ENCODE results near the gene STK10.
A peak's percentile ranks its signal among the peaks of the same experiment; 100 is the strongest.
"Not testable (repeated sequence)": the region's sequence is repeated elsewhere in the genome, so short reads cannot be mapped to it uniquely, and the experiment has no call there.

STK10 gene

DNA sequence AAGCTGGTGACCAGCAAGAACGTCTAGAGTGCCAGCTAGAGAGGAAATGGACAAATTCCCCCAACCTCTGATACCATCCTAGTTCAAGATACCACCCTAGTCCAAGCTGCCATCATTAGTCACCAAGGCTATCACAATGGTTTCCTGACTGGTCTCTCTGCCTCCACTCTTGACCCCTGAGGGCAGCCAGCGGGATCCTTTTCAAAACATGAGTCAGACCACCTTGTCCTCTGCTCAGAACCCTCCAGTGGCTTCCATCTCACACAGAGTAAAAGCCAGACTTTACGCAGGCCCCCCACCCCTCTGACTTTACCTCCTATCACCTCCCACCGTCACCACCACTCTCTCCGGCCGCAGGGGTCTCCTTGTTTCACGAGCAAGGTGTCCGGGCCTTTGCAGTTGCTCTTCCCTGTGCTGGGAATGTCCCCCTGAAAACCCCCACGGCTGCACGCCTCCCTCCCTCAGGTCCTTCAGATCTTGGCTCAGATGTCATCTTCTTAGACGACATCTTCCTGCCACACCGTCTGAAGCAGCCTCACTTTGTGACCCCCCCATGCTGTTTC is 139.4 kb downstream of the STK10 start:
- no peak for DNase-seq

DNA sequence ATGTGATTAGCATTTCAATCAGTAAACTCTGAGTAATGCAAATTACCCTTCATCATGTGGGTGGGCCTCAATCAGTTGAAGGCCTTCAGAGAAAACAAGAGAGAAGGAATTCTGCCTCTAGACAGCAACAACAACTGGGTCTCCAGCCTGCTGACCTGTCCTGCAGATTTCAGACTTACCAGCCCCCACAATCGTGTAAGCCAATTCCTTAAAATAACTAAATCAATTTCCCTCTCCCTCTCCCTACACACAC is 139.9 kb downstream of the STK10 start:
- DNase-seq: no peak

DNA sequence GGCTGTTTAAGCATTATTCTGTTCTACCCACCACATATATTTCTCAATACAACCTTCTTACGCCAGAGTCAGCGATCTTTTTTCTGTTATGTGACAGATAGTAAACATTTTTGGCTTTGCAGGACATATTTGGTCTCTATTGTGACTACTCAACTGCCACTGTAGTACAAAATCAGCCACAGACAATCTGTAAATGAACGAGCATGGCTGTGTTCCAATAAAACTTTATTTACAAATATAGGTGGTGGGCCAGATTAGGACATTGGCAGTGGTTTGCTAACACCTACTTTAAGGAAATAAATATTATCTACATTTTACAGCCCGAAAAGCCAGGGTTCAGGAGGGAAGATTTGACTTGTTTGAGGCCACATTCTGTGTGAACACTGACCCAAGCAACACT is 141.4 kb downstream of the STK10 start:
- no peak for DNase-seq

DNA sequence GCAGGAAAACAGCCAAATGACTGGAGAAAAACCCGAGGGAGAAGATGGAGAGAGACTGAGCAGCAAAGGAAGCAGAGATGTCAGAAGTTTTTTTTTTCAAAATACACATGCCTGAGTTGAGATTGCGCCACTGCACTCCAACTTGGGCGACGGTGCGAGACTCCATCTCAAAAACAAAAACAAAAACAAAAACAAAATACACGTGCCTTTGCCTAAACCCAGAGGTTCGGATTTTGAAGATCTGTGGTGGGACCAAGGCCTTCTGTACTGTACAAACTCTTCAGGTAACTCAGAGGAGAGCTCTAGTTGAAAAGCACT is 142.8 kb downstream of the STK10 start:
- DNase-seq: no peak

DNA sequence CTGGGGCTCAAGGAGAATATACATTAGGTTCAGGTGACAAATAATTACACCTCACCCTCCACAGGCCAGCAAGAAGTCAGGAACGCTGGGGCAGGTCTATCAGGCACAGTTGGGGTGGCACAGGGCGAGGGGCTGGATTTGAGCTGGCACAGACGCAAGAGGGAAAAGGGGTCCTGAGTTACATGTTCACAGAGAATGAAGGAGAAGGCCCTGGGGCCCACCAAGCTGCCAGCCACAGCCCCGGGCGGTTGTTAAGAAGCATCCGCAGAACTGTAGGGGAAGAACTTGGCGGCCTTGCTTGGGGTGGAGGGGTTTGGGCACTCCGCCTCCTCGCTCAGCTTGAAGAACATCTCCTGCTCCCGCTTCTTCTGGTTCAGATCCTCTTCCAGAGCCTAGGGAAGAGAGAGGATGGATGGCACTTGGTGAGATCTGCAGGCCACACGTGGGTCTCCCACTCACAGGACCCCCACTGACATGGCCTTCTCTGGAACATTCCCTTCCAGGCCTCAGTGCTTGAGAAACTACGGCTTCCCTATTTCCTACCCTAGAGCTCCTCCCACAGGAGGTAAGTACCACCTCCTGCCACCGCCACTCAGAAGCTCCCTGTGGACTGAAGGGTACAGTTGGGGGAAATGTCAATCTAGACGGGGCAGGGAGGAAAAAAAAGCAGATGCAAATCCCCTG is 143.3 kb downstream of the STK10 start:
- no peak for DNase-seq

DNA sequence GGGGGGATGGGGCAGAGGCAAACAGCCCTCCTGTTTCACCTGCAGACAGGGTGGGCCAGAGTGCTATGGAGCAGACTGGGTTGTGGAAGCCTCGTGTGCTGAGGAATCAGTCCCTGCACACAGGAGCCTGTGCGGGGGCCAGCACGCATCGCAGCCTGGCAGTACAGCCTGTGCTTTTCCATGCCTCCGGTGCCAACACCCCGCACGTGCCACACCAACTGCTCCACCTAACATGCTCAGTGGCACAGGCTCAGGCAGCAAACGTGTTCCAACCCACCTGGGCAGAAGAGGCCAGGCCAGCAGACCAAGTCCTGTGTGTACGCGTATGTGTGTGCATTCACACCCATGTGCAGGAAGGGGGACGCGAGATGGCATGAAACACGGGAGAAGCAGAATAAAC is 144.2 kb downstream of the STK10 start:
- DNase-seq: no peak

DNA sequence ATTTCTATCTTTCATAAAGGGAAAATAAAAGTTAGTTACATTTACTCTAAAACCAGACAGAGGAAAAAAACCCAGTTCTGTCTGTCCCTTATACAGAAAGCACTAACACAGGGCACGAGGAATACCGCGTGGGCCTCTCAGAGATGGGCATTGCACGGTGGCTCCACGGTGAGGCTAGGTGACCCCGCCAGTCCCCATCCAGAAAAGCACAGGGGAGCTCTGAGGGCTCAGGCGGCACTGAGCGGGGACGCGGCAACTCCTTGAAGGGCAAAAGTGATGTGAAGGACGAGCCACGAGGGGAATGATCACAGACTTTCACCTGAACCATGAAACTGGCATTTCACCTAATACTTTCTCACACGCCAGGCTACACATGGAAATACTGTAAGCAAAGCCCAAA is 145.8 kb downstream of the STK10 start:
- DNase-seq: no peak

DNA sequence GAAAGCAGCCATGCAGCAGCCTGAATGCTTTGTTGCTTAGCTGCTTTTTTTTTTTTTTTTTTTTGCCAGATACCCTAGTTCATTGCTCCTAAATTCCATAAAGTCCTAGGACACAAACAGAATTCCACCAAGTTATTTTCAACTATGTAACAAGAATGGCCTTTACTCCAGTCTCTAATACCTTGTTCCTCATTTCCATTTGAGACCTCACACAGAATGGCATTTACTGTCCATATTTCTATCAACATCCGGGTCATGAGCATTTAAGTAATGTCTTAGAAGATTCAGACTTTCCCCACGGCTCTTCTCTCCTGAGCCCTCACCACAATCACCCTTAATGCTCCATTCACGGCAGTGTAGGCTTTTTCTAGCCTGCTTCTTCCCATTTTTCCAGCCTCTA is 149.9 kb downstream of the STK10 start:
- no peak for DNase-seq

DNA sequence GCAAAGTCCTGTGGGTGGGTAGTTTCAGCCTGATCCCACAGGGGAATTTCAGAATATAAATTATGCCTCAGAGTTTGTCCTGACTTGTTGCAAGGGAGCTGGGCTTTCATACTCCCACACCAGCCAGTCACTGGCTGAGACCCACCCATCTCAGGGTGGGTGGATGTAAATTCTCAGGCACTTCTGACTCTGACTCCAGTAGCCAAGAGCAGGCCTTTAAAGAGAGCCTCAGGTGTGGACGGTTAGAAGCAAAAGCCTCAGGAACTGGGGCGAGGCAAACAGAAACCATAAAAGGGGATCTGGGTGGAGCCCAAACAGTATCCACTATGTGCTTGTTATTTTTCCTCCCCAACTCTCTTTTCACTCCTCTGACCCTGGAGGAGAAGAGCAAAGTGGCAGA is 153.0 kb downstream of the STK10 start:
- no peak for DNase-seq

DNA sequence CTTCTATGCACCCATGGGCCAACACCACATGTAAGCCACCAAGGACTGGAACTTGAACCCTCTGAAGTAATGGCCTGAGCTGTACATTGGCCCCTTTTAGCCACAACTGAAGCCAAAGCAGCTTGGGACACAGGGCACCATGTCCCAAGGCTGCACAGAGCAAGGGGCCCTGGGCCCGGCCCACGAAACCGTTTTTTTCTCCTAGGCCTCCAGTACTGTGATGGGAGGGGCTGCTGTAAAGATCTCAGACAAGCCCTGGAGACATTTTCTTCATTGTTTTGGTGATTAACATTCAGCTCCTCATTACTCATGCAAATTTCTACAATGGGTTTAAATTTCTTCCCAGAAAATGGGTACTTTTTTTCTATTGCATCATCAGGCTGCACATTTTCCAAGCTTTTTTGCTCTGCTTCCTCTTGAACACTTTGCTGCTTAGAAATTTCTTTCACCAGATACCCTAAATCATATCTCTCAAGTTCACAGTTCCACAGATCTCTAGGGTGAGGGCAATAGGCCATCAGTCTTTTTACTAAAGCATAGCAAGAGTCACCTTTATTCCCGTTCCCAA is 156.0 kb downstream of the STK10 start:
- no peak for DNase-seq

DNA sequence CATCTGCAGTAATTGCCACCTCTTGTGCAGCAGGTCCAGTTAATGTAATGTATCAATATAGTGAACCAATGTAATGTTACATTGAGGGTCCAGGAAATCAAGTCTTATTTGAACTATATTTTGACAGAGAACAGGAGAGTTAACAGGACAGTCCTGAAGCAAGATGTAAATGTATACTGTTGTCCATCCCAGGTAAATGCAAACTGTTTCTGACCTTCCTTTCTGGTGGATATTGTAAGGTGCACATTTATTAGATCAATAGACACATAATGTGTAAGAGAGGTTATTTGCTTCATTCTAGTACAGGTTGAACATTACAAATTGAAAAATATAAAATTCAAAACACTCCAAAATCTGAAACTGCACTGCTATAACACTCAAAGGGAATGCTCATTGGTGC is 158.1 kb downstream of the STK10 start:
- DNase-seq: no peak

DNA sequence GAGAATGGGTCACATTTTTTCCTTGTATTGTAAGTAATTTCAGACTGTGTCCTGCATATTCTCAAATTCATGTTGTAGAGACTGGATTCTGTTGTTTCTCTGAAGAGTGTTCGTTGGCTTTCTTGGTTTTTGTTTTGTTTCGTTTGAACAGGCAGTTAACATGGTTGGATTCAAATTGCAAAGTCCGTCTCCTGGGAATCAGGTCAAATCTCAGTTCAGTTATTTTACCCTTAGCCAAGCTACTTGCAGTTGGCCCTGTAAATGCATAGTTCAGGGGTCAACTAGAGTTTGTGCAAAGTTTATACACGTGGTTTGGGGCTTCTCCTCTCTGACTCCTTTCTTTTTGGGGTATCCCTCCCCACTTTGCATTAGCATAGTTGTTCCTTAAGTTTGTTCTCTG is 159.9 kb downstream of the STK10 start:
- DNase-seq: no peak

DNA sequence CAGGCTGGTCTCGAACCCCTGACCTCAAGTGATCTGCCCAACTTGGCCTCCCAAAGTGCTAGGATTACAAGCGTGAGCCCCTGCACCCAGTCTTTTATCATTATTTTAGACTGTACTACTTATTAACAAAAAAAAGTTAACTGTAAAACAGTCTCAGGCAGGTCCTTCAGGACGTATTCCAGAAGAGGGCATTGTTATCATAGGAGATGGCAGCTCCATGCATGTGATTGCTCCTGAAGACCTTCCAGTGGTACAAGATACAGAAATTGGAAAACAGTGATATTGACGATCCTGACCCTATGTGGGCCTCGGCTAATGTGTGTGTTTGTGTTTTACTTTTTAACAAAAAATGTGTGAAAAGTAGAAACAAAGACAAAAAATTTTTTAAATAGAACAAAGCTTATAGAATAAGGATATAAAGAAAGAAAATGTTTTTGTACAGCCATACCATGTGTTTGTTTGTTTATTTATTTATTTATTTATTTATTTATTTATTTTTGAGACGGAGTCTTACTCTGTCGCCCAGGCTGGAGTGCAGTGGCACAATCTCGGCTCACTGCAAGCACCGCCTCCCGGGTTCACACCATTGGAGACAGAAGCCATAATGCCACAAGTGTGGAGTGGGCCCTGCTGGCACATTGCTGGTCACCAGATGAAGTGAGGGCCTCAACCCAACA is 167.8 kb downstream of the STK10 start:
- not testable (repeated sequence) for DNase-seq

DNA sequence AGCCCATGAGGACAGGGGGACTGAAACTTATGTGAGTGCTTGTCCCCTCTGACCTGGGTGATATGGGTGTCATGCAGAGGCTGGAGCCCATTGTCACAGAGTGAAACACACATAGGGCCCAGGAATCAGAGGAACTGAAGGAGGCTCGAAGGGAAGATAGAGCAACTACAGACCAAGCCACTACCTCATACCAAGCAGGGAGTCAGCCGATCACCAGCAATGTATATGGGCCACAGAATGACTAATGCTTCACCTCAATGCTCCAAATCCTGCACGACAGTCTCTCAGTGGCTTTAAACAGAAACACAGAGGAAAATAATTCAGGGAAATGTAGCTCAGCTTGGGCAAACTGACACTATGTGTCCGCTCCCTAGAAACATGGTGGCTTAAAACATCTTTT is 172.7 kb downstream of the STK10 start:
- DNase-seq: no peak

DNA sequence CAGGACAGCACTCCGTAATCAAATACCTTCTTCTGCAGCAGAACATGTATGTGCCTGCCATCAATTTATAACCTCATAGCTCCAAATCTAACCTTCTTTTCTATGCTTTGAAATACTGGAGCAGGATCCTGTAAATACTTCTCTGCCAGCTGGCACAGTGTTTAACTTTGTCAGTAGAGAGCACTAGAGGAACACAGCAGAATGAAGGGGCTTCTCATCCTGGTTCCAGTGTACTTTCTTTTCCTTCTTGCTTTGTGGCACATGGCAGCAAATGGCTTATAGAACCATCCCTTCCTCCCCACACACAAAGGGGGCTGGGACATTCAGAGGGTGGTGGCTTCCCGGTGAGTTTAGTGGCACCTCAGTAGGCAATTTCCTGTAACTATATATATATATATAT is 177.7 kb downstream of the STK10 start:
- no peak for DNase-seq

DNA sequence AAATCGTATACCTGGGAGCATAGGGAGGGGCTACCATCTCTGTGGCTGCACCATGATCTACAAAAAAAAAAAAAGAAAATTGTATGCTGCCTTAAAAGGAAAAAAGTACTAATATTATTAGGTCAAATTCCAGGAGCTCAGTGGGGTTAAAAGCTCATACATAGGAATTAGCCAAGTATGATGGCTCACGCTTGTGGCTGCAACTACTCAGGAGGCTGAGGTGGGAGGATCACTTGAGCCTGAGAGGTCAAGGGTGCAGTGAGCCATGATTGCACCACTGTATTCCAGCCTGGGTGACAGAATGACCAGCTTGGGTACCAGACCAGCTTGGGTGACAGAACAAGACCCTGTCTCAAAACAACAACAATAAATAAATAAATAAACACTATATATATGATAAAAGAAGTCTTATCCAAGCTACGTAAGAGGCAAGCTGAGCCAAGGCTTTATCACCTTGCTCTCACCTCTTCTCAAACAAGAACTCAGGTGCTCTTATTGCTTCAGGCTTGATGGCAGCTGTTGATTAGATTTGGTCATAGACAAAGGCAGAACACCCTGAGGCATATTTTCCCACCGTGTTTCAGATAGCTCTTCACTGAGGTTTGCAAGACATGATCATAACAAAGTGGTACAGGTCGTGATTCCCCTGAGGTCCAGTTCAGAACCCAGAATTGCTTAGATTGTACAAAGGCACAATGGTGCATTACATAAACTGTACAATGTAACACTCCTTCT is 178.3 kb downstream of the STK10 start:
- no peak for DNase-seq

DNA sequence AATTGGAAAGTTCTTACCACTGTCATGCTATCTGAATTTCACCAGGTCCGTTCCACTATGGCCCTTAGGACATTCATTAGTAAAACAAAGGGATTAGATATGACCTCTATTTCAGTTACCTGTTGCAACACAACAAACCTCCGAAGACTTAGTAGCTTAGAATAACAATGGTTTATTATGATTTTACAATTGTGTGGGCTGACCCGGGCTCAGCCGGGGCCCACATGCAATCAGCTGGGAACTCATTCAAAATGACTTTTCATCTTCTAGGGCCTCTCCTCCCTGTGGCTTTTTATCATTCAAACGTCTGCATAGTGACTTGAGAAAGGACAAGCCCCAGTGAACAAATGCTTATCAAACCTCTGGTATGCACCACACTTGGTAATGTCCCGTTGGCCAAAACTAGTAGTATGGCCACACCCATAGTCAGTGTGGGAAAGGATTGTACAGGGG is 179.3 kb downstream of the STK10 start:
- DNase-seq: no peak

DNA sequence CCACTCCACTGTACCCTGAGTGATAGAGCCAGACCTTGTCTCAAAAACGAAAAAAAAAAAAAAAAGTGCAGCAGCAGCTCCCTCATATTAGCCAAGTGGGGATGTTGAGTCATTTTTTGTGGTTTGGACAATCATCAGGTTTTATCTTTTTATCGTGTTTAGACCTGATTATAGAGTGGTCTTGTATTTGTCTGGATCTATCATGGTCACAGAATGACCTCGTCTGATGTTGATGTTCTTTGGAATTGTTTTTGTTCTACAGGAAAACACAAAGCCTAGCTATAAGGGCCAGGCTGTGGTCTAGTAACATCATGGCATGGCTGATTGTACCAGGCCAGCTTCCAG is 179.9 kb downstream of the STK10 start:
- DNase-seq: no peak

DNA sequence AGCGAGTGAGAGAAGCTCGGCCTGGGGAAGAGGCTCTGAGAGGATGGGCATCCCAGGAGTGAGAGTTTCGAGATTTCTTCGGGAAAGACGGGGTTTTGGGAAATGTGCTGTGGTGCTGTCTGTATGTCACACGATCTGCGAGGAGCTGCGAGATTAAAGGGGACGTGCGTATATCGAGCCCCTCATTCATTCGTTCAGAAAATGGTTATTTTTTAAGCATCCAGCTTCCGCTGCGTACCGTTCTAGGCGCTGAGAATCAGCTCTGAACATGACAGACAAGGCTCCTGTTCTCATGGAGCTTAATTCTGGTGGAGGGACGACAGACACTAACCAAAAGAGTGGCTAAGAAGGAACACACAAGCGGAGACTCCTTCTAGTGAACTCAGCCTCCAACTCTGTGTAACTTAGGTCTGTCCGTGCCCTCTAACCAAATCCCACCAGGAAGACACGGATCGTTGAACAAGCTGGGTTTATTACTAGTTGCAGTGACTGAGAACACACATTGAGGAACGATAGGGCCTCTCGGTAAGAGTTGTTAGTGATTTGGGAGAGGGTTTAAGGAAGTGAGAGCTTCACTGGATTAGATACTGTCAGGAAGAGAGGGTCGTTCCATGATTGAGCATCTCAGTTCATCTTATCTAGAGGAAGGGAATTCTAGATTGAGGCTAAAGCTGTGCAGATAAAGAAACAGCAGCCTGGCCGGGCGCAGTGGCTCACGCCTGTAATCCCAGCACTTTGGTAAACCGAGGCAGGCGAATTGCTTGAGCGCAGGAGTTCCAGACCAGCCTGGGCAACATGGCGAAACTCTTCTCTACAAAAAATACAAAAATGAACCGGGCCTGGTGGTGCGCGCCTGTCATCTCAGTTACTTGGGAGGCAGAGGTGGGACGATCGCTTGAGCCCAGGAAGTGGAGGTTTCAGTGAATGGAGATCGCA is 180.6 kb downstream of the STK10 start:
- DNase-seq: no peak

DNA sequence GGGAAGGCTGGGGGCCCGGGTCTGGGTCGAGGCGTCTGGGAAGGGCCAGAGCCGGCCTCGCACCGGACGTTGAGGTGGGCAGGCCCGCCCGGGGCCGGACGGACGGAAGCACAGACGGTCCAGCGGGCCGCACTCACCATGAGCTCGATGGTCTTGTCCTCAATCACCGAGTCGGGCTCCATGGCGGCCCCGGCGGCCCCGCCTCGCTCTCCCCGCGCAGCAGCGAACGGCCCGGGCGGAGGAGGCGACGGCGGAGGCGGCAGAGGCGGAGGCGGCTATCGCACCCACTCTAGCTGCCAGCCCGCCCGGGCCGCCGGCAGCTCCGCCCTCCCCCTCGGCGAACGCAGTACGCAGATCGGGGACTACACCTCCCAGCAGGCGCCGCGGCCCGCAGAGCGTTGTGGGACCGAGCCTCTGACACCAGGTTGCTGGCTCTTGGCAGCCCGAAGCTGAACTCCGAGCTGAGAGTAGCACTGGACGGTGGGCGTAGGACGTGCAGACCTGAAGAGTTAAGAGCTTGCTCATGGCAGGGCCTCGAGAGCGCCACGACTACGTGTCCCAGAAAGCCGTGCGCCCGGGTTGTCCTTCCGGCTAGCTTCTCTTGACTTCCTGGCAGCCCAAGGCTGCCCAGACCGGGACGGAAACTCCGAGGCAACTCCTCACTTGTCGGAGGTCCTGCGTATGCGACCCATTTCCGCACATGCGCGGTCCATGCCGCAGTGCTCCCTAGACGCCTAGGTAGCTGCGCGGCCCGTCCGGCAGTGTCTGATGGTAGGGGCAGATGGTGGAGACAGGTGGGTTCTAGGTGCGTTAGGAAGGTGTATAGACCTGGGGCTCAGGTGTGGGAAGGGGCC is 181.5 kb downstream of the STK10 start, which contains the start of gene FBXW11:
Gene FBXW11, minus strand, starts transcription at position 318 of the 854 bp plus-strand sequence. Its CDS starts 136 bp downstream, at position 182.
- peak; percentile 97 for DNase-seq

DNA sequence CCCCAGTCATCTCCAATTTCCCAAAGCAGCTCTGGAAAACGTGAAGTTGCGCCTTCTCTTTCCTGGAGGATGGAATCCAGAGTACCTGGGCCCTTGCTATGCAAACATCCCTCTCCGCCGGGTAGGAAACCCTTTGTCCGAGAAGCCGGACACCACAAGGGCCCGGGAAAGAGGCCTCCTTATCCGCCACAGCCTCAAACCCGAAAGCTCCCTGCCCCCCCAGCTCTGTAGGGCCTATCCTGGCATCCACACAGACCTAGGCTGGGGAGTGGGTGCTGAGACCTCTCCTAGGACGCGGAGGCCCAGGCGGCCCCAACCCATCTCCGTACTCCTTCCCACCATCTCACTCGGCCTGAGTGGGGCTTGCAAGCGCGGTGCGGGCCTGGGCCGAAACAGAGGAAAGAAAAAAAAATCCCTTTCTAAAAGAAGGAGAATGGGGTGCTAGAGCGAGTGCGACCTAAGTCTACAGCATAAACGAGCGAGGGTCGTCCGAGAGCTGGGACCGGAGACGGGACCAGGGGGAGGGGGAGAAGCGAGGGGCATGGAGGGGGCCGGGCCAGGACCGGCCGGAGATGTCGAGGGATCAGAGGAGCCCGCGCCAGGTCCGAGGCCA is 182.2 kb downstream of the STK10 start:
- DNase-seq: peak; percentile 53
